H1 (cell line): ENCODE data around the gene EVPL. TPM values are rescaled to one million over a fixed set of nuclear protein-coding genes. Genes with fewer than 3 reads are reported as not detected.

Source experiments
- GABPA ChIP-seq: IDR thresholded peaks from 2 replicates; pipeline ENCODE4 v1.6.1; 2011; ENCODE audit warnings: mild to moderate bottlenecking, low read length, moderate library complexity, borderline replicate concordance; ENCODE audit not compliant: insufficient read depth
- HDAC2 ChIP-seq, 2 experiments: fragments of 300-600 bp in 1 of 2; sonication (generic) in 1 of 2; IDR thresholded peaks; 2 replicates each; pipeline ENCODE4 v1.6.1; 2011 to 2012; ENCODE audit warnings: low read depth in 2 of 2, low read length in 2 of 2, mild to moderate bottlenecking in 2 of 2, moderate library complexity in 2 of 2, borderline replicate concordance in 1 of 2, inconsistent platforms in 1 of 2
- polyA plus RNA-seq, 7 experiments: library from polyadenylated mRNA; depleted of rRNA in 3 of 7; stranded (reverse) in 5 of 7; unstranded in 2 of 7; fragments of >200 nt in 5 of 7; fragments of 200-250 nt in 2 of 7; gene quantifications; 1 replicate in 5 of 7; 2 replicates in 1 of 7; 4 replicates in 1 of 7; pipeline versions ENCODE4 v1.2.1 to v1.2.3, GENCODE V29; 2011 to 2013; ENCODE audit warnings: missing spikeins in 2 of 7, mixed read lengths in 2 of 7
- total RNA-seq: library from RNA; stranded (reverse); fragmentation: NEBNext Ultra II Directional; extraction: Animal tissue kit (Norgen Biotek cat#: 25700); gene quantifications from 2 replicates; pipeline ENCODE4 v1.2.1, GENCODE V29; 2021

EVPL gene
- total and polyA plus RNA-seq, 2 of the 8 experiments (the other 6 are each of a cell fraction or from before 2014, with no cell fraction given), result 0.20 to 0.99 TPM

DNA sequence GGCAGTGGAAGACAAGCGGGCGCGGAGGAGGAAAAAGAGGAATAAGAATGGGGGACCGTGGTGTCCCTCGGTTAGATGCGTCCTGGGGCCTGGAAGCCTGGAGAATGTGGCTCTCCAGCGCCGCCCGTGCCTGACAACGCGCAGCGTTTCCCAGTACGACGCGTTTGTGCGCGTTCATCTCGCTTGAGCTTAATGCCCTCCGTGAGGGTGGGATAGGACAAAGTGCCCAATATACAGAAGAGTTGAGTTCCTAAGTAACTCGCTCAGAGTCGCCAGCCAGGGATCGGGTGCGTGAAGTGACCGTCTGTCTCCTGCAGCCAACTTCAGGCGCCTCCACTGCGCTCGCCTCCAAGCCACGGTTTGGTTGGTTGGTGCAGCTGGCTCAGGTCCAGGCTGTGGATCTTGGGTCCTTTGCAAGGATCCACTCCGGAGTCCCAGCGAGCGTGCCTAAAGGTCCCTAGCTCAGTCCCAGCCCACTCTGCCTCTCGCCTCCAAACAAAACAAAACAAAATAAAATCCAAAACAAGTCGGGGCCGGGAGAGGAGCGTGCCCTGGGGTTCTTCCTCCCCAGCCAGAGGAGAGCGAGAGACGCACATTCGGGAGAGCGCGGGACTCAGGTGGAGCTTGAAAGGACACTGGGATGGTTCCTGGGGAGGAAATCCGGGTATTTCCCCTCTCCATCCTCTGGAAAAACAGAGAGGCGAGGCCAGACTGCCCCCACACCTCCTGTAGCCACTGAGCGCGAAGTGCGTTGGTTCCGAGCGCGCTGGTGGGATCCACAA lies 48.4 kb upstream of the EVPL start (continued):
- TF ChIP-seq GABPA (0 out of 2 replicates have a peak, but pooled peaks have one; percentile 52), HDAC2 (IDR thresholded peaks at IDR 0.05; ENCODE audit: borderline replicate concordance in 1 of 2, low read depth in 2 of 2, low read length in 2 of 2) (no peak; a peak in 1 of 4 replicates)
